MM.1S (cell line): Measurements from ENCODE around the gene CELF3.

Experiments used
- DNase-seq: peaks from one replicate; pipeline ENCODE4 v3.0.0-alpha.2; 2015
- H2AFZ ChIP-seq: fragments of 300-600 bp; sonication (generic); 2 replicates; pipeline ENCODE4 v1.6.0; 2016; ENCODE audit warnings: antibody characterized with exemption, low read length
- H3F3A ChIP-seq: fragments of 300-600 bp; sonication (generic); 2 replicates; pipeline ENCODE4 v1.6.1; 2016; ENCODE audit warnings: mild to moderate bottlenecking, antibody characterized with exemption, low read length, moderate library complexity, mixed read lengths; ENCODE audit not compliant: insufficient read depth
- H3K27ac ChIP-seq: fragments of 300-600 bp; sonication (generic); 2 replicates; pipeline ENCODE4 v1.5.1; 2016; ENCODE audit warnings: mild to moderate bottlenecking, low read length
- H3K27me3 ChIP-seq: fragments of 300-600 bp; sonication (generic); replicated peaks from 2 replicates; pipeline ENCODE4 v1.6.0; 2016; ENCODE audit warnings: low read length; ENCODE audit not compliant: insufficient read depth
- H3K36me3 ChIP-seq: fragments of 300-600 bp; sonication (generic); replicated peaks from 2 replicates; pipeline ENCODE4 v1.6.1; 2016; ENCODE audit warnings: mild to moderate bottlenecking, low read length, mixed read lengths; ENCODE audit not compliant: insufficient read depth
- H3K4me1 ChIP-seq: fragments of 300-600 bp; sonication (generic); 2 replicates; pipeline ENCODE4 v1.6.1; 2016; ENCODE audit warnings: low read length, mixed read lengths
- H3K4me2 ChIP-seq: fragments of 300-600 bp; sonication (generic); 2 replicates; pipeline ENCODE4 v1.6.0; 2016; ENCODE audit warnings: low read depth, low read length
- H3K4me3 ChIP-seq: fragments of 300-600 bp; sonication (generic); 2 replicates; pipeline ENCODE4 v1.5.1; 2016; ENCODE audit warnings: low read length, mixed read lengths
- H3K79me2 ChIP-seq: fragments of 300-600 bp; sonication (generic); 2 replicates; pipeline ENCODE4 v1.6.1; 2016; ENCODE audit warnings: mixed run types, low read length, mixed read lengths
- H3K9ac ChIP-seq: fragments of 300-600 bp; sonication (generic); 2 replicates; pipeline ENCODE4 v1.6.1; 2016; ENCODE audit warnings: low read length, mixed read lengths
- H3K9me2 ChIP-seq: fragments of 300-600 bp; sonication (generic); replicated peaks from 2 replicates; pipeline ENCODE4 v1.6.1; 2016; ENCODE audit warnings: mild to moderate bottlenecking, low read length, mixed read lengths; ENCODE audit not compliant: insufficient read depth
- H3K9me3 ChIP-seq: fragments of 300-600 bp; sonication (generic); replicated peaks from 2 replicates; pipeline ENCODE4 v1.6.1; 2016; ENCODE audit warnings: mild to moderate bottlenecking, low read length, mixed read lengths; ENCODE audit not compliant: insufficient read depth
- H4K20me1 ChIP-seq: fragments of 300-600 bp; sonication (generic); 2 replicates; pipeline ENCODE4 v1.6.1; 2016; ENCODE audit warnings: mild to moderate bottlenecking, low read length, moderate library complexity, mixed read lengths; ENCODE audit not compliant: insufficient read depth
- EZH2 ChIP-seq: fragments of 300-600 bp; sonication (generic); optimal IDR thresholded peaks from 2 replicates; pipeline ENCODE3; 2017; ENCODE audit warnings: low read depth, mild to moderate bottlenecking, antibody characterized with exemption, low read length, mixed read lengths
- EZH2phosphoT487 ChIP-seq: fragments of 300-600 bp; sonication (generic); IDR thresholded peaks from 2 replicates; pipeline ENCODE4 v1.6.1; 2018; ENCODE audit warnings: antibody characterized with exemption, low read length
- TF ChIP-seq, protein P1 (sequence below): fragments of 300-600 bp; sonication (generic); IDR thresholded peaks from 2 replicates; pipeline ENCODE4 v1.5.1; 2016; ENCODE audit warnings: antibody characterized with exemption, low read length, mixed read lengths

CELF3 gene

DNA sequence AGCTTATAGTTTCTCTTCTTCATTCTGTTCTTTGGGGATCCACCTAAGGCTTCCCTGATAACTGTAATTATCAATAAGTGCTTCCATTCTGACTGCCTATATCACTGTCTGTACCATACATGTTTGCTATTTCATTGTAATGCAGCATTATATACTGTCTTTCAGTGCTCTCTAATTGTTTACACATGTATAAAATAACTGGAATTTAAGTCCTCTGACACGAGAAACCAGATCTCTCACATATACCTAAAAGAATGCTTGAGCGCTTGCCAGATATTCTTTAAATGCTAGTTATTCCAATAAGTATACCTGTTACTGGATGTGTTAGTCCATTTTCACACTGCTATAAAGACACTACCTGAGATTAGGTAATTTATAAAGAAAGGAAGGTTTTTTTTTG lies 34.7 kb downstream of the CELF3 start:
- no peaks in the 10 kb centered on the region for H3K79me2 ChIP-seq
- H3K9me2 ChIP-seq: no peaks in the 10 kb centered on the region
- H3K4me1 ChIP-seq: no peaks in the 10 kb centered on the region
- no peaks in the 10 kb centered on the region for H3K9me3 ChIP-seq
- TF ChIP-seq EZH2 (no peak), EZH2phosphoT487 (no peak)
- TF ChIP-seq, protein P1, sequence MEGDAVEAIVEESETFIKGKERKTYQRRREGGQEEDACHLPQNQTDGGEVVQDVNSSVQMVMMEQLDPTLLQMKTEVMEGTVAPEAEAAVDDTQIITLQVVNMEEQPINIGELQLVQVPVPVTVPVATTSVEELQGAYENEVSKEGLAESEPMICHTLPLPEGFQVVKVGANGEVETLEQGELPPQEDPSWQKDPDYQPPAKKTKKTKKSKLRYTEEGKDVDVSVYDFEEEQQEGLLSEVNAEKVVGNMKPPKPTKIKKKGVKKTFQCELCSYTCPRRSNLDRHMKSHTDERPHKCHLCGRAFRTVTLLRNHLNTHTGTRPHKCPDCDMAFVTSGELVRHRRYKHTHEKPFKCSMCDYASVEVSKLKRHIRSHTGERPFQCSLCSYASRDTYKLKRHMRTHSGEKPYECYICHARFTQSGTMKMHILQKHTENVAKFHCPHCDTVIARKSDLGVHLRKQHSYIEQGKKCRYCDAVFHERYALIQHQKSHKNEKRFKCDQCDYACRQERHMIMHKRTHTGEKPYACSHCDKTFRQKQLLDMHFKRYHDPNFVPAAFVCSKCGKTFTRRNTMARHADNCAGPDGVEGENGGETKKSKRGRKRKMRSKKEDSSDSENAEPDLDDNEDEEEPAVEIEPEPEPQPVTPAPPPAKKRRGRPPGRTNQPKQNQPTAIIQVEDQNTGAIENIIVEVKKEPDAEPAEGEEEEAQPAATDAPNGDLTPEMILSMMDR: no peak
- H3K9ac ChIP-seq: no peak overlapping the region
- no peak overlapping the region for H3K27ac ChIP-seq
- DNase-seq: no peak
- no peaks in the 10 kb centered on the region for H3F3A ChIP-seq
- H2AFZ ChIP-seq: no peak overlapping the region
- H3K4me2 ChIP-seq: no peak overlapping the region
- no peak overlapping the region for H3K4me3 ChIP-seq
- no peaks in the 10 kb centered on the region for H3K36me3 ChIP-seq
- H4K20me1 ChIP-seq: no peaks in the 10 kb centered on the region
- no peaks in the 10 kb centered on the region for H3K27me3 ChIP-seq

DNA sequence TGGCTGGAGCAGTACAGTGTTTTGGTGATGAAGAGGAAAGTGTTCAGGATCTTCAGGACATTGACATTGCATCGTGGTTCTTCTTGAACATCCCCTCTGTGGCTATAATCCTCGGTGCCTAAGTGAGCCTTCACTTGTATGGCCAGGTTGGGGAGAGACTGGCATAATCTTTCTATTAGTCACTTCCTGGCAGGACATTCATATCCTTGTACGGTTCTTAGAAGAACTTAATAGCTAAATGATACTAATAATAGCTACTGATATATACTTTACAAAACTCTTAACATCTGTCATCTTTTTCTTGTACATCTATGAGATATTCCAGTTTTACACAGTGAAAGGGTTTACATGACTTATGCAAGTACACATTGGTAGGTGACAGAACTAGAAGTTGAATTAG lies 35.8 kb downstream of the CELF3 start:
- Histone ChIP-seq H3K79me2 (no peaks in the 10 kb centered on the region), H3K9me2 (no peaks in the 10 kb centered on the region), H3K27ac (no peak overlapping the region), H3K4me1 (no peaks in the 10 kb centered on the region), H3F3A (no peaks in the 10 kb centered on the region), H2AFZ (no peak overlapping the region), H3K9ac (no peak overlapping the region), H3K4me2 (no peak overlapping the region), H3K4me3 (no peak overlapping the region), H3K36me3 (no peaks in the 10 kb centered on the region), H3K27me3 (no peaks in the 10 kb centered on the region), H4K20me1 (no peaks in the 10 kb centered on the region), H3K9me3 (no peaks in the 10 kb centered on the region)
- TF ChIP-seq EZH2phosphoT487 (no peak), EZH2 (no peak)
- TF ChIP-seq, protein P1: no peak
- peak; percentile 15 for DNase-seq

DNA sequence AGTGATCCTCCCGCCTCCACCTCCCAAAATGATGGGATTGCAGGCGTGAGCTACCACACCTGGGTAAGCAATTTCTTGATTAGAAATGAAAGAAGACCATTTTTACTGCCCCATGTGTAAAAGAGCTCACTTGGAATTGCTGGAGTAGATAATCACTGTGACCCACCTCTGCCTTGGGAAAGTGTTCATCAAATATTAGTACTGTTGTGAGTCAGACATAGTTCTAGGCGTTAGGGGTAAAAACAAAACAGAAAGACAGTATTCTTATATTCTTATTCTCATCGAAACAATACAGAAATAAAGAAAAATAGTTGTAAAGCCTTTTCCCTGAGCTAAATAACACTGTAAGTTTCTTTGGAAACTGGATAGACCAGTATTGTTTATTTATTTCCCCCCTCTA lies 36.2 kb downstream of the CELF3 start:
- Histone ChIP-seq H3F3A (no peaks in the 10 kb centered on the region), H3K9me2 (no peaks in the 10 kb centered on the region), H3K4me3 (no peak overlapping the region), H3K9me3 (no peaks in the 10 kb centered on the region), H3K27ac (no peak overlapping the region), H3K27me3 (no peaks in the 10 kb centered on the region), H2AFZ (no peak overlapping the region), H3K79me2 (no peaks in the 10 kb centered on the region), H3K4me2 (no peak overlapping the region), H3K4me1 (no peaks in the 10 kb centered on the region), H3K36me3 (no peaks in the 10 kb centered on the region), H3K9ac (no peak overlapping the region), H4K20me1 (no peaks in the 10 kb centered on the region)
- TF ChIP-seq EZH2: no peak
- TF ChIP-seq, protein P1: no peak
- no peak for TF ChIP-seq EZH2phosphoT487
- no peak for DNase-seq
